Right lobe of liver (tissue), 6 donors: ENCODE measurements around the gene EYA3. TPM values are rescaled to one million over a fixed set of nuclear protein-coding genes. Genes with fewer than 3 reads are reported as not detected.

Experiments
- ATAC-seq, 4 donors: fragments of 200-7000 bp; cut with Tn5 transposase; one replicate each; pipeline ENCODE4 v1.9.1; 2020; ENCODE audit warnings: mild to moderate bottlenecking in 4 of 4, moderate library complexity in 4 of 4
- DNase-seq, 3 donors: peaks; one replicate each; pipeline ENCODE4 v3.0.0-alpha.2; 2020
- H3K27ac ChIP-seq, 3 donors: fragments of 200-600 bp; one replicate each; pipeline ENCODE4 v1.8.0; 2022
- H3K27me3 ChIP-seq, 2 donors: fragments of 200-600 bp; one replicate each; pipeline ENCODE4 v1.8.0; 2022
- H3K36me3 ChIP-seq, 4 donors: fragments of 200-600 bp; sonication (generic) in 1 of 4; one replicate each; pipeline versions ENCODE4 v1.5.1 to v1.8.0; 2017 to 2022; ENCODE audit warnings: control low read depth in 1 of 4
- H3K4me1 ChIP-seq, 4 donors: fragments of 200-600 bp; sonication (generic) in 1 of 4; one replicate each; pipeline versions ENCODE4 v1.5.1 to v1.8.0; 2017 to 2022; ENCODE audit warnings: control low read depth in 1 of 4
- H3K4me3 ChIP-seq, 3 donors: fragments of 200-600 bp; one replicate each; pipeline ENCODE4 v1.8.0; 2022
- H3K9me3 ChIP-seq, 4 donors: fragments of 200-600 bp; sonication (generic) in 1 of 4; one replicate each; pipeline versions ENCODE4 v1.5.1 to v1.8.0; 2017 to 2022; ENCODE audit warnings: control low read depth in 1 of 4
- CTCF ChIP-seq, 4 donors: fragments of 200-600 bp in 3 of 4; fragments of 450-650 bp in 1 of 4; IDR thresholded peaks; one replicate each; pipeline versions ENCODE4 v1.5.1 to v1.8.0; 2016 to 2022; ENCODE audit warnings: antibody characterized with exemption in 4 of 4, mild to moderate bottlenecking in 2 of 4
- POLR2A ChIP-seq: fragments of 450-650 bp; IDR thresholded peaks from one replicate; pipeline ENCODE4 v1.6.1; 2017; ENCODE audit warnings: antibody characterized with exemption, mild to moderate bottlenecking
- WGBS: methylation state at CpG from one replicate; pipeline ENCODE4 v1.1.6; 2018; ENCODE audit warnings: low coverage, low lambda C conversion rate; ENCODE audit not compliant: insufficient coverage; ENCODE audit errors: missing lambda C conversion rate; 5-methylcytosine and 5-hydroxymethylcytosine counted together
- intact Hi-C, 2 donors: fragments of 100-400 bp; cut with DNase I; formaldehyde crosslinking; loops; one replicate each; pipeline versions ENCODE4 v1.11.2 to v1.14.1; 2022
- total RNA-seq, 6 experiments: library from RNA; depleted of rRNA in 2 of 6; stranded (reverse); fragments of >200 nt in 2 of 6; fragmentation: NEBNext Ultra II Directional in 3 of 6; extraction: Animal tissue kit (Norgen Biotek cat#: 25700) in 3 of 6; gene quantifications; one replicate each; pipeline versions ENCODE4 v1.1.0 to v1.2.4, GENCODE V29; 2016 to 2023
- donor health status: DM: no; HTN: yes; CAD: no.
- donor health status: DM: no; HTN: no; CAD: no.
- donor health status: DM: no; HTN: no; CAD: no.
- donor health status: DM: no; HTN: yes; CAD: no.
- donor health status: DM: no; HTN: yes; CAD: no.

Gene EYA3
- total RNA-seq, 6 experiments from 2014 or later: 6.6 to 10.2 (median 7.3) TPM

- Histone ChIP-seq H3K9me3 (no peaks in the 10 kb centered on the region), H3K27ac (no peak overlapping the region), H3K4me1 (peaks cover 0 to 2% (median under 1%) of the 10 kb centered on the region in 4 donors), H3K27me3 (no peaks in the 10 kb centered on the region), H3K4me3 (no peak overlapping the region), H3K36me3 (peaks cover 0 to 16% (median 5%) of the 10 kb centered on the region in 4 donors)
- intact Hi-C loops: loop anchor here in 1 of 2 donors (10.0 kb wide), 1 partner anchor 120 kb away; no protein-coding TSS in a partner anchor
- no peak for DNase-seq
- ATAC-seq: no peak
- no peak for TF ChIP-seq POLR2A
- no peak for TF ChIP-seq CTCF (IDR thresholded peaks at IDR 0.05)
Measured at GRCh38 chr1:27974417-27974781, 114.0 kb downstream of the EYA3 start.

DNA sequence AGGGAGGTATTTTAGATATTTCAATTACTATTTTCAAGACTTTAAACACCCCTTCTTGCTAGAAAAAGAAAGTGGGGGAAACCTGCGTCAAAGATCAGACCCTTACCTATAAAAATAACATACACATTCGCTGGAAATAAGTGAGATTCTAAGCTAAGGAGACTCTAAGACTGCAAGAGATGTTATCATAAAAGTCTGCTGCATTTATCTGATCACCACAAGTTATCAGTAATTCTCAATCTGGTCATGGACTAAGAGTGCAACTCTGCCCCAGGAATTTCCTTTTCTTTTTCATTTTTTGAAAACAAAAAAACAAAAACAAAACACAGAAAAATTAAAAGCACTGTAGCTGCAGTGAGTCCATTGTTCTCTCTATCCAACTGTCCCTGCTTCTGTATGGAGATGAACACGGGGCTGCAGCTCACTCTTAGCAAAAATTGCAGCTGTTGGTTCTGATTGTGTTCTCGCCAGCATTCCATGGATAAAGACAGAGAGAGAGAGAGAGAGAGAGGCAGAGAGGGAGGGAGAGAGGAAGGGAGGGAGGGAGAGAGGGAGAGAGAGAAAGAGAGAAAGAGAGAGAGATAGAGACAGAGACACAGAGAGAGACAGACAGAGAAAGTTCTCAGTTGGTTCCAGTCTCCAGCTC lies 114.5 kb downstream of the EYA3 start:
- 90% methylated on average over 4 of the region's 4 CpGs for WGBS
- DNase-seq: no peak

DNA sequence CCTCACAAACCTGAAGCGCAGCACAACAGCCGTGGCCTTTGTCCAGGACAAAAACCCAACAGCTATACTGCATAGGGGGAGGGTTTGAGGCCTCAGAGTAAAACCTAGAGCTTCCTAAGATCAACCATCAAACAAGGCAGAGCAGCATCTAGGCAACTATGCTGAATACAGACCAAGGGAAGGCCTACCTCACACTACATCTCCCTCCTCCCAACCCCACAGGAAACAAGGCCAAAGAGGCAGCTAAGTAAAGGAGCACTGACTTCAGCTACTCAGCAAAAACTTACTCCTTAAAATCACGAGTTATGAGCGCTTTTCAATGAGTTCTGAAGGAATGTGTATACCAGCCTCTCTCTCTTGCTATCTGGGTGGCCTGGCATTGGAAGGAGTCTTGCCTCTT lies 116.3 kb downstream of the EYA3 start:
- WGBS: 54% methylated on average over 2 of the region's 4 CpGs
- H3K27ac ChIP-seq: no peak overlapping the region
- TF ChIP-seq CTCF (IDR thresholded peaks at IDR 0.05): no peak
- TF ChIP-seq POLR2A: no peak
- H3K9me3 ChIP-seq: no peaks in the 10 kb centered on the region
- DNase-seq: peak in 1 of 3 donors; percentile 39
- no peaks in the 10 kb centered on the region for H3K4me1 ChIP-seq
- intact Hi-C loops: loop anchor here in 1 of 2 donors (10.0 kb wide), 1 partner anchor 117 kb away; no protein-coding TSS in a partner anchor
- no peaks in the 10 kb centered on the region for H3K27me3 ChIP-seq
- no peak overlapping the region for H3K4me3 ChIP-seq
- H3K36me3 ChIP-seq: peaks cover 0 to 7% (median 3%) of the 10 kb centered on the region in 4 donors
- ATAC-seq: peak in 2 of 4 donors; percentile 27 to 39

More for the DNA sequence above, 114.5 kb downstream of the EYA3 start:
- ATAC-seq: no peak
- Histone ChIP-seq H3K27me3 (no peaks in the 10 kb centered on the region), H3K4me3 (no peak overlapping the region), H3K36me3 (peaks cover 0 to 16% (median 5%) of the 10 kb centered on the region in 4 donors), H3K4me1 (no peaks in the 10 kb centered on the region), H3K9me3 (no peaks in the 10 kb centered on the region), H3K27ac (no peak overlapping the region)
- intact Hi-C loops: loop anchor here in 1 of 2 donors (10.0 kb wide), 1 partner anchor 119 kb away; no protein-coding TSS in a partner anchor
- TF ChIP-seq POLR2A (no peak), CTCF (IDR thresholded peaks at IDR 0.05) (no peak)

DNA sequence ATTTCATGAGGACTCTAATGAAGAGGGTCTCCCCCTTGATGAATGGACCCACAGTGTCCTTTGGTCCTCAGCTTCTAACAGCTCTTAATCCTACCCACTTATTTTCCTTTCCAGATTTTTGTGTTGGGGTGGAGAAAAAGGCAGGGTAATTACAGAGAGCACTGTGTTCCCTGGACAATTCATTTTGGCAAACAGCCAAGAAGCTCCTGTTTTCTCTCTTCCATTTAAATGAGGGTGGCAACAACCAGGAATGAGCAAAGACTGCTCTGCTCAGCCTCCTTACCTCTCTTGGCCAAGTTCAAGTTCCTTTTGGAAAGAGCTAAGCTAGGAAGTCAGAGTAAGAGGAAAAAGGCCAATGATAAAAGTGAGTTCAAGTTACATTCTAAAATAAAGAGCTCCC lies 116.7 kb downstream of the EYA3 start:
- peak in 1 of 3 donors; percentile 25 for DNase-seq
- peak in 2 of 4 donors; percentile 15 to 44 for ATAC-seq
- Histone ChIP-seq H3K36me3 (peaks cover 0 to 7% (median 2%) of the 10 kb centered on the region in 4 donors), H3K27me3 (no peaks in the 10 kb centered on the region), H3K27ac (no peak overlapping the region), H3K9me3 (no peaks in the 10 kb centered on the region), H3K4me1 (no peaks in the 10 kb centered on the region), H3K4me3 (no peak overlapping the region)
- no peak for TF ChIP-seq CTCF (IDR thresholded peaks at IDR 0.05)
- no peak for TF ChIP-seq POLR2A
- intact Hi-C loops: loop anchor here in 1 of 2 donors (10.0 kb wide), 1 partner anchor 117 kb away; no protein-coding TSS in a partner anchor
